Neuronal stem cell (in vitro differentiated cells): ENCODE measurements around the gene NOL4L.

Experiments used
- DNase-seq: peaks from one replicate; pipeline ENCODE4 v3.0.0-alpha.2; 2013; ENCODE audit warnings: low spot score
- H2AFZ ChIP-seq: one replicate; pipeline ENCODE4 v1.6.1; 2013; ENCODE audit warnings: mild to moderate bottlenecking, low read length, inconsistent platforms
- H2AK5ac ChIP-seq: 2 replicates; pipeline ENCODE4 v1.6.1; 2013; ENCODE audit warnings: low read depth, mild to moderate bottlenecking, inconsistent platforms, low read length, moderate library complexity, mixed read lengths
- H2BK120ac ChIP-seq: 2 replicates; pipeline ENCODE4 v1.6.1; 2013; ENCODE audit warnings: low read depth, mild to moderate bottlenecking, inconsistent platforms, low read length, moderate library complexity, mixed read lengths
- H2BK12ac ChIP-seq: one replicate; pipeline ENCODE4 v1.6.1; 2013; ENCODE audit warnings: low read length, inconsistent platforms
- H2BK15ac ChIP-seq: 2 replicates; pipeline ENCODE4 v1.6.1; 2013; ENCODE audit warnings: mild to moderate bottlenecking, low read length, inconsistent platforms, mixed read lengths
- H2BK5ac ChIP-seq: one replicate; pipeline ENCODE4 v1.6.1; 2013; ENCODE audit warnings: inconsistent platforms, mild to moderate bottlenecking, low read length, moderate library complexity
- H3K14ac ChIP-seq: one replicate; pipeline ENCODE4 v1.6.1; 2013; ENCODE audit warnings: low read length, inconsistent platforms
- H3K18ac ChIP-seq: 2 replicates; pipeline ENCODE4 v1.6.1; 2013; ENCODE audit warnings: low read length, inconsistent platforms
- H3K23ac ChIP-seq: 2 replicates; pipeline ENCODE4 v1.6.1; 2013; ENCODE audit warnings: low read depth, mild to moderate bottlenecking, mixed read lengths, low read length, inconsistent platforms; ENCODE audit not compliant: poor library complexity
- H3K27ac ChIP-seq: replicated peaks from 3 replicates; pipeline ENCODE4 v1.5.1; 2013; ENCODE audit warnings: low read length, inconsistent platforms
- H3K27me3 ChIP-seq, 3 experiments: 2 replicates each; pipeline ENCODE4 v1.6.1; 2013; ENCODE audit warnings: low read length in 3 of 3, mild to moderate bottlenecking in 2 of 3, inconsistent platforms in 1 of 3, low read depth in 1 of 3, mixed read lengths in 1 of 3, moderate library complexity in 1 of 3; ENCODE audit not compliant: control insufficient read depth in 3 of 3, insufficient read depth in 3 of 3
- H3K36me3 ChIP-seq, 2 donors: replicated peaks in 1 of 2; 2 replicates each; pipeline ENCODE4 v1.6.1; 2013; ENCODE audit warnings: low read length in 2 of 2; ENCODE audit not compliant: control insufficient read depth in 2 of 2, insufficient read depth in 2 of 2
- H3K4ac ChIP-seq: 2 replicates; pipeline ENCODE4 v1.6.1; 2013; ENCODE audit warnings: inconsistent platforms, mild to moderate bottlenecking, low read length, moderate library complexity
- H3K4me1 ChIP-seq, 2 donors: 1 replicate in 1 of 2; 2 replicates in 1 of 2; pipeline ENCODE4 v1.6.1; 2013; ENCODE audit warnings: low read length in 2 of 2, low read depth in 1 of 2; ENCODE audit not compliant: control insufficient read depth in 2 of 2, insufficient read depth in 1 of 2
- H3K4me2 ChIP-seq: one replicate; pipeline ENCODE4 v1.6.1; 2013; ENCODE audit warnings: mild to moderate bottlenecking, low read length, inconsistent platforms; ENCODE audit not compliant: insufficient read depth, poor library complexity, severe bottlenecking
- H3K4me3 ChIP-seq, 2 donors: 2 replicates each; pipeline ENCODE4 v1.5.1; 2013; ENCODE audit warnings: low read length in 2 of 2, mild to moderate bottlenecking in 2 of 2, inconsistent platforms in 1 of 2, moderate library complexity in 1 of 2
- H3K79me1 ChIP-seq: one replicate; pipeline ENCODE4 v1.6.1; 2013; ENCODE audit warnings: low read depth, mild to moderate bottlenecking, inconsistent platforms, low read length, moderate library complexity
- H3K9ac ChIP-seq: one replicate; pipeline ENCODE4 v1.6.1; 2013; ENCODE audit warnings: mild to moderate bottlenecking, low read depth, low read length, inconsistent platforms; ENCODE audit not compliant: poor library complexity
- H3K9me3 ChIP-seq, 2 donors: replicated peaks in 1 of 2; 2 replicates each; pipeline versions ENCODE3 to v1.6.1; 2013; ENCODE audit warnings: low read length in 2 of 2, mild to moderate bottlenecking in 2 of 2, inconsistent platforms in 1 of 2, low read depth in 1 of 2, mixed read lengths in 1 of 2, moderate library complexity in 1 of 2; ENCODE audit not compliant: control insufficient read depth in 2 of 2, insufficient read depth in 1 of 2
- H4K8ac ChIP-seq: one replicate; pipeline ENCODE4 v1.6.1; 2013; ENCODE audit warnings: low read depth, mild to moderate bottlenecking, inconsistent platforms, low read length, moderate library complexity
- H4K91ac ChIP-seq: one replicate; pipeline ENCODE4 v1.6.1; 2013; ENCODE audit warnings: low read length, low read depth, mild to moderate bottlenecking, inconsistent platforms; ENCODE audit not compliant: poor library complexity
- WGBS, 2 donors: extraction: QIAGEN DNeasy Blood & Tissue Kit; methylation state at CpG; one replicate each; pipeline ENCODE4 v1.1.7; 2013; ENCODE audit warnings: missing lambda C conversion rate in 2 of 2, mixed read lengths in 1 of 2; ENCODE audit not compliant: insufficient read length in 2 of 2, insufficient replicate concordance in 1 of 2; ENCODE audit errors: extremely low coverage in 2 of 2; 5-methylcytosine and 5-hydroxymethylcytosine counted together

The NOL4L gene

DNA sequence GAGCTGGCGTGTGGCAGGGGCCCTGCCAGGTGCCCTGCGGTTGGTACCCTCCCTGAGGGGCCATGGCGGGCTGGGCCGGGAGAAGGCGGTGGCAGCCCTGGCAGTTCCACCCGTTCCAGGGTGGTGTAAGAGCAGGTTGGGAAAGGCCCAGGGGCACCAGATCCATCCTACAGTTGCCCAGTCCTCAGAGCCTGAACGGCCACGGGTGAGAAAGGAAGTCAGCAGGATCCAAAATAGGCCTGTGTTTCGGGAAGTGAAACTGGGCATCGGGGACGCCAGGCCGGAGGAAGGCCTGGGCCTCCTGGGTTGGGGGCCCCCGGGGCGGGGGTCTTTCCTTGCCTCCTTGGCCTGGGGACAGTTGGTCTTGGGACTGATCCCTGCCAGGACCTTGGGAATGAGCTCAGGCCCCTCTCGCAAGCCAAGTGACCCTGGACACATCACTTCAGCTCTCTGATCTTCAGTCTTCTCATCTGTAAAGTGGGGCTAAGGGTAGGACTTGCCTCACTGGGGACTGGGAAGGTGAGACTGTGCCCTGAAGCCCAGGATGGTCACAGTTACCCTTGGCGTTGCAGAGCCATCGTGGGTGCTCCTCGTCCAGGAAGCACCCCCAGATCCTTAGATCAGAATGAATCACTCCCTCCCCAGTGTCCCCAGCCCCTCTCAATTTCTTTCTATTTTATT is 18.1 kb upstream of the NOL4L start:
- H3K18ac ChIP-seq, result peak overlapping the region; percentile 48
- H2BK15ac ChIP-seq, result peak overlapping the region; percentile 1
- H3K9ac ChIP-seq, result no peak overlapping the region
- H2BK120ac ChIP-seq, result no peak overlapping the region
- H3K27me3 ChIP-seq, result peaks cover 0 to 63% (median 0%) of the 10 kb centered on the region in 3 experiments
- H2AK5ac ChIP-seq, result peak overlapping the region; percentile 31
- H2BK5ac ChIP-seq, result no peak overlapping the region
- no peak overlapping the region for H3K4me2 ChIP-seq
- H3K9me3 ChIP-seq, result no peaks in the 10 kb centered on the region
- H2AFZ ChIP-seq, result no peak overlapping the region
- H3K4me3 ChIP-seq, result no peak overlapping the region
- H4K8ac ChIP-seq, result no peak overlapping the region
- WGBS, 2 donors, result no CpG with 5 or more reads among the region's 18 CpGs
- no peak for DNase-seq
- H3K79me1 ChIP-seq, result no peaks in the 10 kb centered on the region
- H3K4ac ChIP-seq, result no peak overlapping the region
- peaks cover 8 to 14% of the 10 kb centered on the region in 2 donors for H3K4me1 ChIP-seq
- no peak overlapping the region for H3K23ac ChIP-seq
- H3K27ac ChIP-seq, result no peak overlapping the region
- H3K14ac ChIP-seq, result no peak overlapping the region
- H2BK12ac ChIP-seq, result no peak overlapping the region
- no peaks in the 10 kb centered on the region for H3K36me3 ChIP-seq
- peak overlapping the region; percentile 40 for H4K91ac ChIP-seq

DNA sequence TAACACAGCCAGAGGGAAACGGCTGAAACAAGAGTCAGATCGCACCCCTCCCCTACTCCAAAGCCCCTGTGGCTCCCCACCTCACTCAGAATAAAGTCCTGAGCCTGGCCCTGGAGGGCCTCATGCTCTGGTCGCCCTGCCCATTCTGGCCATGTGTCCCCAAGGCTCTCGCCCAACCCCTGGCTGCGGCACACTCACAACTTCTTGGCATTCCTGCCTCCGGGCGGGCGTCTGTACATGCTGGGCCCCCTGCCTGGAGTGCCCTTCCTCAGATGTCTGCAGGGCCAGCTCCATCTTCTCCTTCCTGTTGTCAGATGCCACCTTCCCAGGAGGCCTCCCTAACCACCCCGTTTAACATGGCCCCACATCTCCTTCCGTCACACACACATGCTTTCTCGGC is 17.1 kb upstream of the NOL4L start:
- Histone ChIP-seq H3K14ac (no peak overlapping the region), H3K18ac (no peak overlapping the region), H3K4ac (no peak overlapping the region), H3K23ac (no peak overlapping the region), H3K27me3 (peaks cover 0 to 54% (median 0%) of the 10 kb centered on the region in 3 experiments), H3K9ac (no peak overlapping the region), H2BK120ac (no peak overlapping the region), H2AFZ (no peak overlapping the region), H3K36me3 (no peaks in the 10 kb centered on the region), H4K8ac (no peak overlapping the region), H2AK5ac (no peak overlapping the region), H4K91ac (no peak overlapping the region), H2BK5ac (no peak overlapping the region), H3K79me1 (no peaks in the 10 kb centered on the region), H3K4me2 (no peak overlapping the region), H2BK12ac (no peak overlapping the region), H3K27ac (no peak overlapping the region), H3K9me3 (no peaks in the 10 kb centered on the region), H2BK15ac (no peak overlapping the region), H3K4me1 (peaks cover 6 to 14% of the 10 kb centered on the region in 2 donors), H3K4me3 (no peak overlapping the region)
- no peak for DNase-seq
- WGBS, 2 donors, result no CpG with 5 or more reads among the region's 11 CpGs

DNA sequence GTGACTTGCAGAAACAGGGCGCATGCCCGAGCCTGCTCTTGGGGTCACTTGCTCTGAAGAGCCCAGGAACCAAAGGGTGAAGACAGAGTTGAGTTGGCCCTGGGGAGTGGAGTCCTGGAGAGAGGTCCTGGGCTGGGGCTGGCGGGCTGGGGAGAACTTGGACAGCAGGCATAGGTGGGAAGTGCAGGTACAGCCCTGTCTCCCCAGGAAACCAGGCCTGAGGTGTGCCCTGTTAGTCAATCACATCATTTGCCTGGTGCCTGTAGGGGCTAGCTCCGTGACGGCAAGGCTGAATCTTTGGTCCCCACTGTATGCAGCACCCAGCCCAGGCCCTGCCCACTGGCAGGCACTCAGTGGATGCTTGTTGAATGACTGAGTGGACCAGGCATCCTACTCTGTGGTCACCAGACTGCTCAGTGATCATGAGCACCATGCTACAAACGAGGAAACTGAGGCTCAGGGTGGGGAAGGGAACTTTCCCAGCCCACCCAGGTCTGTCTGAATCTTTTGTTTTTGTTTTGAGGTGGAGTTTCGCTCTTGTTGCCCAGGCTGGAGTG is 15.6 kb upstream of the NOL4L start:
- no peak overlapping the region for H3K4ac ChIP-seq
- no peak overlapping the region for H2BK5ac ChIP-seq
- no peak overlapping the region for H2BK120ac ChIP-seq
- no peak overlapping the region for H3K4me3 ChIP-seq
- H3K27ac ChIP-seq, result no peak overlapping the region
- peaks cover 0 to 43% (median 0%) of the 10 kb centered on the region in 3 experiments for H3K27me3 ChIP-seq
- H3K79me1 ChIP-seq, result no peaks in the 10 kb centered on the region
- H3K23ac ChIP-seq, result no peak overlapping the region
- no peak overlapping the region for H3K18ac ChIP-seq
- WGBS, 2 donors, result no CpG with 5 or more reads among the region's 7 CpGs
- no peak overlapping the region for H3K9ac ChIP-seq
- no peak overlapping the region for H3K4me2 ChIP-seq
- H3K14ac ChIP-seq, result no peak overlapping the region
- no peaks in the 10 kb centered on the region for H3K36me3 ChIP-seq
- no peak overlapping the region for H2AFZ ChIP-seq
- H2AK5ac ChIP-seq, result no peak overlapping the region
- H4K8ac ChIP-seq, result no peak overlapping the region
- H2BK12ac ChIP-seq, result no peak overlapping the region
- no peaks in the 10 kb centered on the region for H3K9me3 ChIP-seq
- no peak overlapping the region for H4K91ac ChIP-seq
- peaks cover 6 to 11% of the 10 kb centered on the region in 2 donors for H3K4me1 ChIP-seq
- H2BK15ac ChIP-seq, result no peak overlapping the region
- DNase-seq, result no peak

DNA sequence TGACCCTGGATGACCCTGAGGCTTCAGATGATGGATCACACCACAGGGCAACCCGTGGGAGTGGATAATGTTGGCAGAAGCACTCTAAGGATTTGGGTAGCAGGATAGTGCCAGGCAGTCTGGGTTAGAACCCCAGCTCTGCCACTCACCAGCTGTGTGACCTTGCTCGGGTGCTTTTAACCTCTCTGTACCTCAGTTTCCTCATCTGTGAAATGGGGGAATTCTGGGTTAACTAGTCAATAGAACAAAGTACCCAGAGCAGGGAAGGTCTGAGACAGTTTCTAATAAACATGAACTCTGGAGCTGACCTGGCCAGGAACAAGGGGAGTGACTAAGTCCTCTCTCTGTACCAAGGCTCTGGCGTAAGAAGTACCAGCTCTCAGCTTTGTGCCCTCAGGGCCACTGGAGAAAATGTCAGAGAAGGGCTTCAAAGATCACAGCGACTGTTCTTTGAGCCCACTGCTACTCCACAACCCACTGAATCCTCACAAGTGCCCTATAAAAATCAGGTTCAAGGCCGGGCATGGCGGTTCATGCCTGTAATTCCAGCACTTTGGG is 14.7 kb upstream of the NOL4L start:
- H3K23ac ChIP-seq, result no peak overlapping the region
- peaks cover 0 to 38% (median 0%) of the 10 kb centered on the region in 3 experiments for H3K27me3 ChIP-seq
- H2AFZ ChIP-seq, result no peak overlapping the region
- no peak overlapping the region for H3K9ac ChIP-seq
- H2BK120ac ChIP-seq, result no peak overlapping the region
- no peaks in the 10 kb centered on the region for H3K9me3 ChIP-seq
- H4K91ac ChIP-seq, result no peak overlapping the region
- H3K4me3 ChIP-seq, result no peak overlapping the region
- no peak overlapping the region for H2AK5ac ChIP-seq
- H3K14ac ChIP-seq, result no peak overlapping the region
- no peak overlapping the region for H3K27ac ChIP-seq
- no peak overlapping the region for H4K8ac ChIP-seq
- WGBS, 2 donors, result no CpG with 5 or more reads among the region's 6 CpGs
- no peaks in the 10 kb centered on the region for H3K36me3 ChIP-seq
- no peak for DNase-seq
- no peaks in the 10 kb centered on the region for H3K79me1 ChIP-seq
- no peak overlapping the region for H2BK12ac ChIP-seq
- peak overlapping the region; percentile 8 for H3K18ac ChIP-seq
- H3K4me2 ChIP-seq, result no peak overlapping the region
- H3K4ac ChIP-seq, result no peak overlapping the region
- H2BK5ac ChIP-seq, result no peak overlapping the region
- peaks cover under 1 to 3% of the 10 kb centered on the region in 2 donors for H3K4me1 ChIP-seq
- no peak overlapping the region for H2BK15ac ChIP-seq
